ENCODE measurements around the gene STAM. TPM values are rescaled to one million over a fixed set of nuclear protein-coding genes. Genes with fewer than 3 reads are reported as not detected.

Gene STAM
- total RNA-seq, 2 experiments from 2014 or later: 24.5 to 29.9 TPM

DNA sequence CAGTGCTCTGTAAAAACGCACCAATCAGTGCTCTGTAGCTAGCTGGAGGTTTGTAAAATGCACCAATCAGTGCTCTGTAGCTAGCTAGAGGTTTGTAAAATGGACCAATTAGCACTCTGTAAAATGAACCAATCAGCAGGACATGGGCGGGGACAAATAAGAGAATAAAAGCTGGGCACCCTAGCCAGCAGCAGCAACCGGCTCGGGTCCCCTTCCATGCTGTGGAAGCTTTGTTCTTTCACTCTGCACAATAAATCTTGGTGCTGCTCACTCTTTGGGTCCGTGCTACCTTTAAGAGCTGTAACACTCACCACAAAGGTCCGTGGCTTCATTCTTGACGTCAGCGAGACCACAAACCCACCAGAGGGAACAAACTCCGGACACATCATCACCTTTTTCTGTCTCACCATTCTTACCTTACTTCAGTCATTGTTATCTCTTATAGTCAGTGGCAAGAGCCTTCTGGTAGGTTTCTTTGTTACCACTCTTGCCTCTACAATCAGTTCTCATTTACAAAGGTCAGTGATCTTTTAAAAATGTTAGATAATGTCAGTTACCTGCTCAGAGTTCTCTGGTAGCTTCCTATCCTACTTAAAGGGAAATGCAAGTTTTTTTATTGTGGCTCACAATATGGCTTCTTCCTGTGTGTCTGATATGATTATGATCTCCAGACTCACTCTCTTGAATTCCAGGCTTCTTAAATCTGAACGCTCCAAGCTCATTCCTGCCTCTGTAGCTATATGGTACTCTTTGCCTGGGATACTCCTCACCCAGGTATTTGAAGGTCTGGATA, 4.5 kb downstream of the STAM start:
- DNase-seq: peak; percentile 84
- CTCF ChIA-PET: interaction anchor here (0.6 to 1.3 kb wide), 5 partner anchors 8 to 95 kb away, joined by 3 read pairs; no protein-coding TSS in a partner anchor
- Mint-ChIP-seq H3K27ac (peak overlapping the region; percentile 84), H3K9me3 (peaks cover 9% of the 10 kb centered on the region), H3K27me3 (no peaks in the 10 kb centered on the region), H3K36me3 (peaks cover 43% of the 10 kb centered on the region), H3K4me1 (ENCODE audit: low read depth) (peaks cover 75% of the 10 kb centered on the region), H3K4me3 (peak overlapping the region; percentile 56)
- intact Hi-C loops (cut with micrococcal nuclease): loop anchor here (5.0 kb wide), 1 partner anchor 221 kb away; no protein-coding TSS in a partner anchor
- POLR2A ChIA-PET: interaction anchor here (1.6 kb wide), 1 partner anchor 25 kb away, joined by 5 read pairs; no protein-coding TSS in a partner anchor

GRCh38 chr10:17649052-17649451, 5.1 kb downstream of the STAM start:
- intact Hi-C loops (cut with micrococcal nuclease): loop anchor here (5.0 kb wide), 1 partner anchor 222 kb away; no protein-coding TSS in a partner anchor
- peaks cover 48% of the 10 kb centered on the region for H3K36me3 Mint-ChIP-seq
- H3K4me3 Mint-ChIP-seq: peak overlapping the region; percentile 56
- no peaks in the 10 kb centered on the region for H3K27me3 Mint-ChIP-seq
- DNase-seq: no peak
- peaks cover 14% of the 10 kb centered on the region for H3K9me3 Mint-ChIP-seq
- CTCF ChIA-PET: interaction anchor here (0.6 to 1.3 kb wide), 3 partner anchors 13 to 95 kb away, joined by 3 read pairs; no protein-coding TSS in a partner anchor
- POLR2A ChIA-PET: interaction anchor here (1.6 kb wide), 1 partner anchor 25 kb away, joined by 5 read pairs; no protein-coding TSS in a partner anchor
- peaks cover 79% of the 10 kb centered on the region for H3K4me1 Mint-ChIP-seq (ENCODE audit: low read depth)
- H3K27ac Mint-ChIP-seq: peak overlapping the region; percentile 84

DNA sequence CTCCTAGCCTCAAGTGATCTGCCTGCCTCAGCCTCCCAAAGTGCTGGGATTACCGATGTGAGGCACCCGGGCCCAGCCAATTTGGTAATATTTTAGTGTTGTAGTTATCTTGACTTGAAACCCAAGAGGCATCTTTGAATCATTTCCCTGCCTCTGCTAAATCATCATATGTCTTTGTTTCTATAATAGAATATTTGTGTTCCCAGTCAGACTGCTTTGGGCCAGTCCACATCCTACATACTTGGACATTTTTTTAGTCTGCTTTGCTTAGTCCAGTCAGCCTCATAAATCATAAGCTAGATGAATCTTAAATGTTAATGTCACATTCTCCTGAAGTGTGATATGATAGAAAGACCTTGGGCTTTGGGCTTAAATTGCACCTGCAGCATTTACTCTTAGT, 5.9 kb downstream of the STAM start:
- no peak overlapping the region for H3K4me3 Mint-ChIP-seq
- no peak for DNase-seq
- intact Hi-C loops (cut with micrococcal nuclease): loop anchor here (5.0 kb wide), 1 partner anchor 223 kb away; no protein-coding TSS in a partner anchor
- peak overlapping the region; percentile 84 for H3K27ac Mint-ChIP-seq
- H3K27me3 Mint-ChIP-seq: no peaks in the 10 kb centered on the region
- peaks cover 79% of the 10 kb centered on the region for H3K4me1 Mint-ChIP-seq (ENCODE audit: low read depth)
- H3K36me3 Mint-ChIP-seq: peaks cover 47% of the 10 kb centered on the region
- ChIA-PET POLR2A (no interaction called here), CTCF (no interaction called here)
- H3K9me3 Mint-ChIP-seq: peaks cover 14% of the 10 kb centered on the region

- Mint-ChIP-seq H3K4me1 (ENCODE audit: low read depth) (peaks cover 80% of the 10 kb centered on the region), H3K27me3 (no peaks in the 10 kb centered on the region), H3K4me3 (peak overlapping the region; percentile 45), H3K27ac (peak overlapping the region; percentile 70), H3K36me3 (peaks cover 50% of the 10 kb centered on the region), H3K9me3 (peaks cover 14% of the 10 kb centered on the region)
- DNase-seq: no peak
- ChIA-PET POLR2A (no interaction called here), CTCF (no interaction called here)
- intact Hi-C loops (cut with micrococcal nuclease): no loop called here
Observed at GRCh38 chr10:17650416-17650815, 6.5 kb downstream of the STAM start.

GRCh38 chr10:17651896-17652295, 7.9 kb downstream of the STAM start:
- Mint-ChIP-seq H3K4me1 (ENCODE audit: low read depth) (peaks cover 81% of the 10 kb centered on the region), H3K9me3 (peaks cover 14% of the 10 kb centered on the region), H3K4me3 (peak overlapping the region; percentile 5), H3K27ac (peak overlapping the region; percentile 50), H3K27me3 (no peaks in the 10 kb centered on the region), H3K36me3 (peaks cover 54% of the 10 kb centered on the region)
- no peak for DNase-seq
- CTCF ChIA-PET: interaction anchor here (0.6 kb wide), 1 partner anchor 8 kb away, joined by 3 read pairs; the partner anchor contains the start of gene STAM
- POLR2A ChIA-PET: no interaction called here
- intact Hi-C loops (cut with micrococcal nuclease): no loop called here

DNA sequence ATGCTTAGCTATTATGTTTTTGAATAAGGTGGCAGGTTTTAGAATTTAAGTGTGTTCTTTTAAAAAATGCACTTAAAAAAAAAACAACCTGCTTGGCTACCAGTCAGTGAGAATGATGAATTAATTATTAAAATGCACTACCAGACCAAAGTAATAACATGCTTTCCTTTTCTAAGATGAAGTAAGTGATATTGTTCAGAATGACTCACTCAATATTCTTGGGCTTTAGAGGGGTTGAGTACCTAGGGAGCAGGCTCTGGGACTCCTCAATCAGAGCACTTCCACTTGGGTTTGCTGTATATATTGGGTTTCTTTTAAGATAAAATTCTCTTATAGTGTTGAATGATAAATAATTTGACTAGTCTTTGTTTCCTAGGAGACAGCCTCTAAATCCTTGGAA, 8.6 kb downstream of the STAM start:
- Mint-ChIP-seq H3K4me3 (no peak overlapping the region), H3K4me1 (ENCODE audit: low read depth) (peaks cover 82% of the 10 kb centered on the region), H3K9me3 (peaks cover 14% of the 10 kb centered on the region), H3K27me3 (no peaks in the 10 kb centered on the region), H3K27ac (no peak overlapping the region), H3K36me3 (peaks cover 51% of the 10 kb centered on the region)
- no peak for DNase-seq
- intact Hi-C loops (cut with micrococcal nuclease): no loop called here
- ChIA-PET POLR2A (interaction anchor here (1.2 kb wide), 1 partner anchor 10 kb away, joined by 3 read pairs; no protein-coding TSS in a partner anchor), CTCF (no interaction called here)

DNA sequence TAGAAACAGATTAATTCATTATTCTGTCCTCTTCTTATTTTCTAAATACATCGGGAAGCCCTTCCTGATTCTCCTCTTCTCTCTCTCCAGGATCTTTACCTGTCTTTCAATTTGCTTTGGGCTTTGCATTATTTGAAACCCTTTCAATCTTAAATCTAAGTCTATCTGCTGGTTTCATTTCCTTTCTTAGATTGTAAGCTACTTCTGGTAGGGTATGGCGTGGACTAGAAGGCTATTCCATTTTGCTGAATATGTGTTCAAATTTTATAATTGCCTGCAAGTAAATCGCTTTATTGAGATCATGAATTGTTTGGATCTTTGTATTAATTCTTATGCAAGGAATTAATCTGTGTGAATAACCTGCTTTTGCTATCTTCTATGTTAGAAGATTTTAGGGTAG, 11.1 kb downstream of the STAM start:
- Mint-ChIP-seq H3K9me3 (peaks cover 11% of the 10 kb centered on the region), H3K27me3 (no peaks in the 10 kb centered on the region), H3K27ac (no peak overlapping the region), H3K36me3 (peaks cover 43% of the 10 kb centered on the region), H3K4me1 (ENCODE audit: low read depth) (peaks cover 76% of the 10 kb centered on the region), H3K4me3 (no peak overlapping the region)
- CTCF ChIA-PET: no interaction called here
- POLR2A ChIA-PET: no interaction called here
- DNase-seq: no peak
- intact Hi-C loops (cut with micrococcal nuclease): no loop called here

DNA sequence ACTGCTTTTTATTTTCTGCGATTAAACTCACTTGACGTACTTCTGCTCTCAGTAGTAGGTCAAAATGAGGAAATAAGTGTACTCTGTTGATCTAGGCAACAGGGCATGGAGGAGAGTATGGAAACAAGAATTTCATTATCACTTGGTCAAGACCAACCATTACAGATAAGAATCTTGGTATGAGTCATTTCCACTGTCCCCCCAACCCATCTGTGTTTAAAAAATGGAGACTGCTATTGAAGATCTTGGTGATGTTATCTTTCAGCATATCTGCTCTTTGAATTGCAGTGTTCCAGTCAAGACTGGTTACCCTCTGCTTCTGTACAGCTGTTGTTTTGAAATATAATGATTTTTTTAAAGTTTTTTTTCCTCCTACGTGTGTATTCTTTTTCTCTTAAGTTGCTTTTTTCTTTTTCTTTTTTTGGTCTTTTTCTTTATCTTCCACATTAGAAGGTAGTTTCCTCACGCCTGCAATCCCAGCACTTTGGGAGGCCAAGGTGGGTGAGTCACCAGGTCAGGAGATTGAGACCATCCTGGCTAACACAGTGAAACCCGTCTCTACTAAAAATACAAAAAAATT, 11.7 kb downstream of the STAM start:
- ChIA-PET POLR2A (no interaction called here), CTCF (interaction anchor here (1.5 kb wide), 1 partner anchor 8 kb away, joined by 3 read pairs; no protein-coding TSS in a partner anchor)
- DNase-seq: no peak
- Mint-ChIP-seq H3K9me3 (peaks cover 11% of the 10 kb centered on the region), H3K27me3 (no peaks in the 10 kb centered on the region), H3K27ac (peak overlapping the region; percentile 53), H3K4me1 (ENCODE audit: low read depth) (peaks cover 72% of the 10 kb centered on the region), H3K4me3 (peak overlapping the region; percentile 21), H3K36me3 (peaks cover 37% of the 10 kb centered on the region)
- intact Hi-C loops (cut with micrococcal nuclease): no loop called here

DNA sequence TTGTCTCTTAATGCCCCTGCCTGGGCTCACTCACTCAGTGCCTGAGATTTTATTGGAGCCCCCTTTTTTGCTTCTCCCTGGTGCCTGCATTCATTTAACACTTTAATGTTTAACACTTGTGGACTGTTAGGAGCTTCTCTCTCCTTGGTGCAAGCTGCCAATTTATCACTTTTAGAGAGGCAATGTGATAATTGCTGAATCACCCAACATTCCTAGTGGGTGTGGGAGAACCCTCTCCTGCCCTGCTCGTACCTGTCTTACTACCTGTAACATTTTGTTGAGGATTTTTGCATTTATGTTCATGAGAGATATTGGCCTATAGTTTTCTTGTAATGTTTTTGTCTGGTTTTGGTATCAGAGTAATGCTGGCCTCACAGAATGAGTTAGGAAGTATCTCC, 13.2 kb downstream of the STAM start:
- POLR2A ChIA-PET: interaction anchor here (1.1 kb wide), 1 partner anchor 13 kb away, joined by 4 read pairs; no protein-coding TSS in a partner anchor

DNA sequence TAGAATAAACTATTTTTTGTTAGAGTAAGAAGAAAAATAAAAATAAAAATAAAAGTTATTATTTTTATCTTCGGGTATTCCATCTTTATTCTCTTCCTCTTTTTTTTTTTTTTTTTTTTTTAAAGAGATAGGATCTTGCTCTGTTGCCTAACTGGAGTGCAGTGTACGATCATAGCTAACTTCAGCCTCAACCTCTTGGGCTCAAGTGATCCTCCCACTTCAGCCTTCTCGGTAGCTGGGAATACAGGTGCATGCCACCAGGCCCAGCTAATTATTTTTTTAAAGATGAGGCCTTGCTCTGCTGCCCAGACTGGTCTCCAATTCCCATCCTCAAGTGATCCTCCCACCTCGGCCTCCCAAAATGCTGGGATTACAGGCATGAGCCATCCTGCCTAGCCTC, 15.4 kb downstream of the STAM start:
- CTCF ChIA-PET: no interaction called here
- intact Hi-C loops (cut with micrococcal nuclease): no loop called here
- DNase-seq: no peak
- Mint-ChIP-seq H3K27me3 (no peaks in the 10 kb centered on the region), H3K27ac (no peak overlapping the region), H3K4me3 (no peak overlapping the region), H3K36me3 (peaks cover 28% of the 10 kb centered on the region), H3K9me3 (no peaks in the 10 kb centered on the region), H3K4me1 (ENCODE audit: low read depth) (peaks cover 72% of the 10 kb centered on the region)
- POLR2A ChIA-PET: no interaction called here

More for the DNA sequence above, 13.2 kb downstream of the STAM start:
- peak overlapping the region; percentile 2 for H3K4me3 Mint-ChIP-seq
- CTCF ChIA-PET: interaction anchor here (1.5 kb wide), 1 partner anchor 9 kb away, joined by 3 read pairs; no protein-coding TSS in a partner anchor
- peak overlapping the region; percentile 26 for H3K27ac Mint-ChIP-seq
- peaks cover 39% of the 10 kb centered on the region for H3K36me3 Mint-ChIP-seq
- H3K27me3 Mint-ChIP-seq: no peaks in the 10 kb centered on the region
- DNase-seq: no peak
- peaks cover 74% of the 10 kb centered on the region for H3K4me1 Mint-ChIP-seq (ENCODE audit: low read depth)
- peaks cover 11% of the 10 kb centered on the region for H3K9me3 Mint-ChIP-seq
- intact Hi-C loops (cut with micrococcal nuclease): no loop called here

DNA sequence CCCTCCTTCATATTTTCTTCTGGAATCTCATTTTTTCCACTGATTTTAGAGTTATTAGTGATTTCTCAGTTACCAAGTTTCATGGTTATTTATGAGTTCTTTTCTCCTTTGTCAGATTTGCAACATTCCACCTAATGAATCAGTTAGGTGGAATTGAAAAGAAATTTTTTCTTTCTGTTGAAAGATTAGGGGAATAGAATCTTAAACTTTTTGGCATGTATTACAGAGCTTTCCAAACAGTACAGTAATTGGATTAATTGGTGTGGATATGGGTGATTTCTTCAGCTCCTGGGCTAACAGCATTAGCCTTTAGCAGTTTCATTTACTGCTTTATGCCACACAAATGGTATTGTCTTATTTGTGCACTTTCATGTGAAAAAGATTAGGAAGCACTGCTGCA, 17.0 kb downstream of the STAM start:
- H3K4me3 Mint-ChIP-seq: no peak overlapping the region
- H3K9me3 Mint-ChIP-seq: no peaks in the 10 kb centered on the region
- intact Hi-C loops (cut with micrococcal nuclease): no loop called here
- DNase-seq: no peak
- no peak overlapping the region for H3K27ac Mint-ChIP-seq
- H3K27me3 Mint-ChIP-seq: no peaks in the 10 kb centered on the region
- peaks cover 60% of the 10 kb centered on the region for H3K4me1 Mint-ChIP-seq (ENCODE audit: low read depth)
- CTCF ChIA-PET: no interaction called here
- POLR2A ChIA-PET: no interaction called here
- peaks cover 25% of the 10 kb centered on the region for H3K36me3 Mint-ChIP-seq

- POLR2A ChIA-PET: no interaction called here
- CTCF ChIA-PET: interaction anchor here (1.2 kb wide), 1 partner anchor 13 kb away, joined by 3 read pairs; no protein-coding TSS in a partner anchor
- peaks cover 23% of the 10 kb centered on the region for H3K36me3 Mint-ChIP-seq
- no peak for DNase-seq
- H3K27ac Mint-ChIP-seq: no peak overlapping the region
- no peaks in the 10 kb centered on the region for H3K27me3 Mint-ChIP-seq
- H3K9me3 Mint-ChIP-seq: no peaks in the 10 kb centered on the region
- intact Hi-C loops (cut with micrococcal nuclease): no loop called here
- H3K4me3 Mint-ChIP-seq: no peak overlapping the region
- H3K4me1 Mint-ChIP-seq (ENCODE audit: low read depth): peaks cover 58% of the 10 kb centered on the region
Observed at GRCh38 chr10:17661510-17661909, 17.6 kb downstream of the STAM start.
